Activated CD4-positive, alpha-beta T cell treated with anti-CD3 and anti-CD28 coated beads, Interleukin-2, Interleukin-6, amounts not matched to agents 100 ng/mL and 50 ng/mL, durations not matched to agents 16 hours and 8 hours (primary cell): ENCODE results near the gene LIMS2.

Source experiments
- DNase-seq: peaks from one replicate; pipeline ENCODE4 v3.0.0-alpha.2; 2020

The LIMS2 gene

GRCh38 chr2:127631997-127632581 lies 43.2 kb downstream of the LIMS2 start:
- no peak for DNase-seq

GRCh38 chr2:127631541-127631996 lies 43.8 kb downstream of the LIMS2 start:
- no peak for DNase-seq

GRCh38 chr2:127630864-127631540 lies 44.3 kb downstream of the LIMS2 start:
- DNase-seq: no peak

GRCh38 chr2:127630096-127630863 lies 45.0 kb downstream of the LIMS2 start:
- no peak for DNase-seq

- no peak for DNase-seq
Measured at GRCh38 chr2:127629637-127630036, 45.7 kb downstream of the LIMS2 start.

GRCh38 chr2:127628767-127629614 lies 46.3 kb downstream of the LIMS2 start:
- DNase-seq: no peak

GRCh38 chr2:127627740-127628571 lies 47.4 kb downstream of the LIMS2 start:
- no peak for DNase-seq

- no peak for DNase-seq
Measured at GRCh38 chr2:127626917-127627739, 48.2 kb downstream of the LIMS2 start.

- no peak for DNase-seq
Measured at GRCh38 chr2:127626175-127626574, 49.2 kb downstream of the LIMS2 start.

- DNase-seq: no peak
Measured at GRCh38 chr2:127625572-127625951, 49.8 kb downstream of the LIMS2 start.

- no peak for DNase-seq
Measured at GRCh38 chr2:127624756-127625571, 50.4 kb downstream of the LIMS2 start.

GRCh38 chr2:127624320-127624755 lies 51.0 kb downstream of the LIMS2 start:
- no peak for DNase-seq

- DNase-seq: no peak
Measured at GRCh38 chr2:127623388-127624319, 51.7 kb downstream of the LIMS2 start.

- no peak for DNase-seq
Measured at GRCh38 chr2:127622561-127623387, 52.6 kb downstream of the LIMS2 start.

GRCh38 chr2:127621981-127622431 lies 53.3 kb downstream of the LIMS2 start:
- no peak for DNase-seq

- DNase-seq: no peak
Measured at GRCh38 chr2:127620866-127621265, 54.5 kb downstream of the LIMS2 start.

- DNase-seq: no peak
Measured at GRCh38 chr2:127619877-127620705, 55.2 kb downstream of the LIMS2 start.
